ENCODE data around the gene ZNF177.

GRCh38 chr19:9348671-9349070, 14.1 kb upstream of the ZNF177 start:
- TF ChIP-seq CTCF (IDR thresholded peaks at IDR 0.05; ENCODE audit: extremely low read depth in 1 of 2, insufficient read depth in 1 of 2, low read depth in 1 of 2, low read length in 2 of 2) (no peak), POLR2A (IDR thresholded peaks at IDR 0.05; ENCODE audit: low read depth, low read length) (no peak), EZH2 (IDR thresholded peaks at IDR 0.05; ENCODE audit: borderline replicate concordance, low read depth, low read length, severe bottlenecking) (no peak), POLR2AphosphoS5 (IDR thresholded peaks at IDR 0.05; ENCODE audit: insufficient read depth, low read depth, low read length) (no peak), FOS (IDR thresholded peaks at IDR 0.05; ENCODE audit: borderline replicate concordance, insufficient read depth, low read length) (no peak), MYC (IDR thresholded peaks at IDR 0.05; ENCODE audit: low read depth, low read length) (no peak), JUN (IDR thresholded peaks at IDR 0.05; ENCODE audit: borderline replicate concordance, insufficient read depth, insufficient read length, low read depth) (no peak)

Data from endothelial cell of umbilical vein (primary cell).